HG03565 (cell line): ENCODE measurements around the gene ABCA13.
"Not testable (repeated sequence)": the region's sequence is repeated elsewhere in the genome, so short reads cannot be mapped to it uniquely, and the experiment has no call there.

ENCODE experiments used
- ATAC-seq: cut with Tn5 transposase; IDR thresholded peaks from one replicate; pipeline ENCODE4 v1.9.1; 2021; ENCODE audit warnings: mild to moderate bottlenecking, moderate library complexity; ENCODE audit not compliant: unreplicated experiment

The ABCA13 gene

GRCh38 chr7:48171202-48171601, at the start of gene ABCA13:
Gene ABCA13, plus strand, starts transcription at chr7:48171458. Its CDS starts 26 bp downstream, at chr7:48171484.
- no peak for ATAC-seq

GRCh38 chr7:48126037-48126436, 45.2 kb upstream of the ABCA13 start:
- ATAC-seq: no peak

GRCh38 chr7:48130658-48131108, 40.6 kb upstream of the ABCA13 start:
- ATAC-seq: peak; percentile 89

- ATAC-seq: no peak
Observed at GRCh38 chr7:48132792-48133191, 38.5 kb upstream of the ABCA13 start.

GRCh38 chr7:48139459-48139858, 31.8 kb upstream of the ABCA13 start:
- no peak for ATAC-seq

GRCh38 chr7:48140001-48140681, 31.1 kb upstream of the ABCA13 start:
- ATAC-seq: no peak

GRCh38 chr7:48141521-48141920, 29.7 kb upstream of the ABCA13 start:
- ATAC-seq: no peak

GRCh38 chr7:48144291-48144768, 26.9 kb upstream of the ABCA13 start:
- ATAC-seq: no peak

GRCh38 chr7:48147078-48147591, 24.1 kb upstream of the ABCA13 start:
- ATAC-seq: no peak

GRCh38 chr7:48147690-48148089, 23.6 kb upstream of the ABCA13 start:
- not testable (repeated sequence) for ATAC-seq

GRCh38 chr7:48148311-48148710, 22.9 kb upstream of the ABCA13 start:
- ATAC-seq: no peak

GRCh38 chr7:48149058-48149457, 22.2 kb upstream of the ABCA13 start:
- ATAC-seq: no peak

- no peak for ATAC-seq
Observed at GRCh38 chr7:48150086-48150485, 21.2 kb upstream of the ABCA13 start.

GRCh38 chr7:48154792-48155413, 16.4 kb upstream of the ABCA13 start:
- ATAC-seq: no peak

- no peak for ATAC-seq
Observed at GRCh38 chr7:48158404-48158803, 12.9 kb upstream of the ABCA13 start.

GRCh38 chr7:48161407-48162125, 9.7 kb upstream of the ABCA13 start:
- ATAC-seq: no peak

GRCh38 chr7:48165157-48165556, 6.1 kb upstream of the ABCA13 start:
- no peak for ATAC-seq

GRCh38 chr7:48168159-48168558, 3.1 kb upstream of the ABCA13 start:
- no peak for ATAC-seq

- ATAC-seq: no peak
Observed at GRCh38 chr7:48170506-48170905, 752 bp upstream of the ABCA13 start.

GRCh38 chr7:48173313-48173712, 2.1 kb downstream of the ABCA13 start:
- ATAC-seq: no peak

- no peak for ATAC-seq
Observed at GRCh38 chr7:48173756-48174382, 2.6 kb downstream of the ABCA13 start.
